GM12891 (cell line): ENCODE measurements around the gene CD300LF.

Source experiments
- POLR2A ChIP-seq: IDR thresholded peaks from 2 replicates; pipeline ENCODE4 v1.6.1; 2011; ENCODE audit warnings: low read depth, low read length, control low read depth
- POLR2AphosphoS5 ChIP-seq: IDR thresholded peaks from 2 replicates; pipeline ENCODE4 v1.6.1; 2011; ENCODE audit warnings: low read depth, low read length, control low read depth

- TF ChIP-seq POLR2A = no peak
- no peak for TF ChIP-seq POLR2AphosphoS5
Observed at GRCh38 chr17:74740641-74741387, 28.1 kb upstream of the CD300LF start.
